Measurements from ENCODE around the gene ARHGAP6.

DNA sequence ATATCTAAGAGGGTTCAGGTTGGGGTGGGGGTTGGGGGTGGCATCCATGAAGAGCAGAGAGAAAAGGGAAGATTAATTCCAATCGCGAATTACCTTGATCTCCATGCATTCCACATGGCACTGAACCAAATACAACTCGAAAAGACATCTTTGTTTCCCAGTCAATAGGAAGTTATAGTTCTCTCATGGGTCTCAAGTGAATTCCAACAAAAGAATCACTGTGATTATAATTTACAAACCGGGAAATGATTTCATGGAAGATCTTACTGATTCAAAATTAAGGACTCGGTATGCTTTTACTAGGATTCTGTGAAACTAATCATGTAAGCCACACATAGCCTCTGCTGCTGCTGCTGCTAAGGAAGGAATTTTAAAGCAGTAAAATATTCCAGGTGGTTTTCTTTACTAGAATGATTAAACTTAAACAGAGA is 399.1 kb downstream of the ARHGAP6 start:
- TF ChIP-seq, protein P1, sequence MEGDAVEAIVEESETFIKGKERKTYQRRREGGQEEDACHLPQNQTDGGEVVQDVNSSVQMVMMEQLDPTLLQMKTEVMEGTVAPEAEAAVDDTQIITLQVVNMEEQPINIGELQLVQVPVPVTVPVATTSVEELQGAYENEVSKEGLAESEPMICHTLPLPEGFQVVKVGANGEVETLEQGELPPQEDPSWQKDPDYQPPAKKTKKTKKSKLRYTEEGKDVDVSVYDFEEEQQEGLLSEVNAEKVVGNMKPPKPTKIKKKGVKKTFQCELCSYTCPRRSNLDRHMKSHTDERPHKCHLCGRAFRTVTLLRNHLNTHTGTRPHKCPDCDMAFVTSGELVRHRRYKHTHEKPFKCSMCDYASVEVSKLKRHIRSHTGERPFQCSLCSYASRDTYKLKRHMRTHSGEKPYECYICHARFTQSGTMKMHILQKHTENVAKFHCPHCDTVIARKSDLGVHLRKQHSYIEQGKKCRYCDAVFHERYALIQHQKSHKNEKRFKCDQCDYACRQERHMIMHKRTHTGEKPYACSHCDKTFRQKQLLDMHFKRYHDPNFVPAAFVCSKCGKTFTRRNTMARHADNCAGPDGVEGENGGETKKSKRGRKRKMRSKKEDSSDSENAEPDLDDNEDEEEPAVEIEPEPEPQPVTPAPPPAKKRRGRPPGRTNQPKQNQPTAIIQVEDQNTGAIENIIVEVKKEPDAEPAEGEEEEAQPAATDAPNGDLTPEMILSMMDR (IDR thresholded peaks at IDR 0.05) = no peak
- no peak for TF ChIP-seq EP300 (IDR thresholded peaks at IDR 0.05)
- no peak for TF ChIP-seq POLR2AphosphoS5 (IDR thresholded peaks at IDR 0.05)

All from upper lobe of left lung (tissue), 4 donors.